Measurements from ENCODE around the gene MT3.

Gene MT3

GRCh38 chr16:56631197-56631596, 41.9 kb downstream of the MT3 start:
- H3K9ac ChIP-seq (ENCODE audit: low read depth, low read length, poor library complexity, severe bottlenecking) = no peak overlapping the region
- TF ChIP-seq EZH2phosphoT487 (IDR thresholded peaks at IDR 0.05; ENCODE audit: borderline replicate concordance) = no peak
- TF ChIP-seq, protein P1, sequence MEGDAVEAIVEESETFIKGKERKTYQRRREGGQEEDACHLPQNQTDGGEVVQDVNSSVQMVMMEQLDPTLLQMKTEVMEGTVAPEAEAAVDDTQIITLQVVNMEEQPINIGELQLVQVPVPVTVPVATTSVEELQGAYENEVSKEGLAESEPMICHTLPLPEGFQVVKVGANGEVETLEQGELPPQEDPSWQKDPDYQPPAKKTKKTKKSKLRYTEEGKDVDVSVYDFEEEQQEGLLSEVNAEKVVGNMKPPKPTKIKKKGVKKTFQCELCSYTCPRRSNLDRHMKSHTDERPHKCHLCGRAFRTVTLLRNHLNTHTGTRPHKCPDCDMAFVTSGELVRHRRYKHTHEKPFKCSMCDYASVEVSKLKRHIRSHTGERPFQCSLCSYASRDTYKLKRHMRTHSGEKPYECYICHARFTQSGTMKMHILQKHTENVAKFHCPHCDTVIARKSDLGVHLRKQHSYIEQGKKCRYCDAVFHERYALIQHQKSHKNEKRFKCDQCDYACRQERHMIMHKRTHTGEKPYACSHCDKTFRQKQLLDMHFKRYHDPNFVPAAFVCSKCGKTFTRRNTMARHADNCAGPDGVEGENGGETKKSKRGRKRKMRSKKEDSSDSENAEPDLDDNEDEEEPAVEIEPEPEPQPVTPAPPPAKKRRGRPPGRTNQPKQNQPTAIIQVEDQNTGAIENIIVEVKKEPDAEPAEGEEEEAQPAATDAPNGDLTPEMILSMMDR (conservative IDR thresholded peaks at IDR 0.05; ENCODE audit: low read length) = no peak
- no peak overlapping the region for H3K4me3 ChIP-seq (ENCODE audit: low read length, poor library complexity, severe bottlenecking)
- no peaks in the 10 kb centered on the region for H3K9me2 ChIP-seq (replicated peaks; ENCODE audit: low read depth, low read length)
- H2AFZ ChIP-seq (ENCODE audit: low read length) = no peak overlapping the region
- no peaks in the 10 kb centered on the region for H3K36me3 ChIP-seq (ENCODE audit: insufficient read depth, low read length)
- no peaks in the 10 kb centered on the region for H3K9me3 ChIP-seq (ENCODE audit: insufficient read depth, low read depth, low read length)
- no peaks in the 10 kb centered on the region for H3F3A ChIP-seq (ENCODE audit: low read depth)
- H3K4me1 ChIP-seq (ENCODE audit: insufficient read depth, low read length, poor library complexity, severe bottlenecking) = no peaks in the 10 kb centered on the region
- no peaks in the 10 kb centered on the region for H3K79me2 ChIP-seq (ENCODE audit: insufficient read depth, low read length)
- H3K27me3 ChIP-seq (ENCODE audit: insufficient read depth, low read length, poor library complexity, severe bottlenecking) = no peaks in the 10 kb centered on the region
- H3K4me2 ChIP-seq (ENCODE audit: low read depth, low read length, poor library complexity, severe bottlenecking) = no peak overlapping the region
- no peaks in the 10 kb centered on the region for H4K20me1 ChIP-seq (ENCODE audit: insufficient read depth, low read length, poor library complexity, severe bottlenecking)

GRCh38 chr16:56631832-56632155, 42.5 kb downstream of the MT3 start:
- Histone ChIP-seq H2AFZ (ENCODE audit: low read length) (no peak overlapping the region), H3K9me2 (replicated peaks; ENCODE audit: low read depth, low read length) (no peaks in the 10 kb centered on the region), H4K20me1 (ENCODE audit: insufficient read depth, low read length, poor library complexity, severe bottlenecking) (no peaks in the 10 kb centered on the region), H3K36me3 (ENCODE audit: insufficient read depth, low read length) (no peaks in the 10 kb centered on the region), H3K4me3 (ENCODE audit: low read length, poor library complexity, severe bottlenecking) (no peak overlapping the region), H3F3A (ENCODE audit: low read depth) (no peaks in the 10 kb centered on the region), H3K79me2 (ENCODE audit: insufficient read depth, low read length) (no peaks in the 10 kb centered on the region), H3K9me3 (ENCODE audit: insufficient read depth, low read depth, low read length) (no peaks in the 10 kb centered on the region), H3K4me2 (ENCODE audit: low read depth, low read length, poor library complexity, severe bottlenecking) (no peak overlapping the region), H3K27me3 (ENCODE audit: insufficient read depth, low read length, poor library complexity, severe bottlenecking) (no peaks in the 10 kb centered on the region), H3K4me1 (ENCODE audit: insufficient read depth, low read length, poor library complexity, severe bottlenecking) (no peaks in the 10 kb centered on the region), H3K9ac (ENCODE audit: low read depth, low read length, poor library complexity, severe bottlenecking) (no peak overlapping the region)
- no peak for TF ChIP-seq EZH2phosphoT487 (IDR thresholded peaks at IDR 0.05; ENCODE audit: borderline replicate concordance)
- TF ChIP-seq, protein P1 (conservative IDR thresholded peaks at IDR 0.05; ENCODE audit: low read length) = no peak

GRCh38 chr16:56632156-56632847, 43.0 kb downstream of the MT3 start, which contains the start of gene MT1M:
MT1M (plus strand) TSS chr16:56632659; CDS start chr16:56632732, 73 bp downstream.
- H3K9me3 ChIP-seq (ENCODE audit: insufficient read depth, low read depth, low read length) = no peaks in the 10 kb centered on the region
- H3K79me2 ChIP-seq (ENCODE audit: insufficient read depth, low read length) = no peaks in the 10 kb centered on the region
- no peak within 1 kb of the TSS for H3K4me2 ChIP-seq (ENCODE audit: low read depth, low read length, poor library complexity, severe bottlenecking)
- no peaks in the 10 kb centered on the region for H3K9me2 ChIP-seq (replicated peaks; ENCODE audit: low read depth, low read length)
- H3K4me3 ChIP-seq (ENCODE audit: low read length, poor library complexity, severe bottlenecking) = no peak within 1 kb of the TSS
- no peak within 1 kb of the TSS for H3K9ac ChIP-seq (ENCODE audit: low read depth, low read length, poor library complexity, severe bottlenecking)
- no peaks in the 10 kb centered on the region for H3K4me1 ChIP-seq (ENCODE audit: insufficient read depth, low read length, poor library complexity, severe bottlenecking)
- no peaks in the 10 kb centered on the region for H3K27me3 ChIP-seq (ENCODE audit: insufficient read depth, low read length, poor library complexity, severe bottlenecking)
- no peak for TF ChIP-seq EZH2phosphoT487 (IDR thresholded peaks at IDR 0.05; ENCODE audit: borderline replicate concordance)
- TF ChIP-seq, protein P1 (conservative IDR thresholded peaks at IDR 0.05; ENCODE audit: low read length) = no peak
- no peaks in the 10 kb centered on the region for H4K20me1 ChIP-seq (ENCODE audit: insufficient read depth, low read length, poor library complexity, severe bottlenecking)
- H3K36me3 ChIP-seq (ENCODE audit: insufficient read depth, low read length) = no peaks in the 10 kb centered on the region
- no peak within 1 kb of the TSS for H2AFZ ChIP-seq (ENCODE audit: low read length)
- H3F3A ChIP-seq (ENCODE audit: low read depth) = no peaks in the 10 kb centered on the region
